Endothelial cell of umbilical vein (primary cell): ENCODE data around the gene OTUD6A. TPM values are rescaled to one million over a fixed set of nuclear protein-coding genes. Genes with fewer than 3 reads are reported as not detected.

ENCODE experiments used
- BruUV-seq: library from RNA; stranded (reverse); fragments of 400-500 nt; replicated peaks from 2 replicates; lab custom pipeline; 2021; lab: Mats Ljungman, UMichigan
- CTCF ChIA-PET: fragments of 300-600, 350-600 bp; sonication (Branson Sonifier 250); formaldehyde crosslinking; loops from one replicate; lab custom pipeline; 2021; ENCODE audit warnings: antibody characterized with exemption, inconsistent platforms; lab: Charles Lee
- POLR2A ChIA-PET: fragments of 300-600, 350-600 bp; sonication (Branson Sonifier 250); formaldehyde crosslinking; loops from one replicate; lab custom pipeline; 2021; ENCODE audit warnings: antibody characterized with exemption, inconsistent platforms; lab: Charles Lee
- DNase-seq: peaks from one replicate; pipeline ENCODE4 v3.0.0-alpha.2; 2011; ENCODE audit warnings: low read depth, low spot score
- FAIRE-seq: peaks from 2 replicates; lab custom pipeline; 2011; peaks lifted over from hg19 to GRCh38; lab: Jason Lieb, UNC
- H2AFZ ChIP-seq: 2 replicates; pipeline ENCODE4 v1.6.0; 2012; ENCODE audit warnings: low read depth, low read length, control low read depth, inconsistent platforms
- H3K27ac ChIP-seq: 2 replicates; pipeline ENCODE4 v1.5.1; 2011; ENCODE audit warnings: low read depth, mild to moderate bottlenecking, control low read depth, low read length, moderate library complexity; ENCODE audit not compliant: insufficient read depth
- H3K27me3 ChIP-seq, 2 experiments: 2 replicates each; pipeline versions ENCODE4 v1.6.0 to v1.6.1; 2011; ENCODE audit warnings: low read length in 2 of 2, mixed read lengths in 1 of 2; ENCODE audit not compliant: control insufficient read depth in 2 of 2, insufficient read depth in 2 of 2
- H3K36me3 ChIP-seq, 2 experiments: 2 replicates in 1 of 2; 3 replicates in 1 of 2; pipeline ENCODE4 v1.5.1; 2011; ENCODE audit warnings: low read length in 2 of 2, mild to moderate bottlenecking in 1 of 2, moderate library complexity in 1 of 2; ENCODE audit not compliant: control insufficient read depth in 2 of 2, insufficient read depth in 2 of 2; ENCODE audit errors: extremely low read depth in 1 of 2
- H3K4me1 ChIP-seq: 3 replicates; pipeline ENCODE4 v1.5.1; 2011; ENCODE audit warnings: mild to moderate bottlenecking, low read length; ENCODE audit not compliant: control insufficient read depth, insufficient read depth; ENCODE audit errors: extremely low read depth
- H3K4me2 ChIP-seq: 2 replicates; pipeline ENCODE4 v1.6.1; 2011; ENCODE audit warnings: low read length, control low read depth, mixed read lengths; ENCODE audit not compliant: insufficient read depth
- H3K4me3 ChIP-seq, 3 experiments: fragments of 200-600 bp in 1 of 3; sonication (generic), shearing (Covaris generic) in 1 of 3; replicated peaks in 1 of 3; 2 replicates each; pipeline ENCODE4 v1.5.1; 2011 to 2016; ENCODE audit warnings: control low read depth in 3 of 3, low read length in 3 of 3, mild to moderate bottlenecking in 2 of 3, inconsistent platforms in 1 of 3, low read depth in 1 of 3, moderate library complexity in 1 of 3; ENCODE audit not compliant: insufficient read depth in 1 of 3
- H3K79me2 ChIP-seq: 2 replicates; pipeline ENCODE4 v1.6.0; 2012; ENCODE audit warnings: low read length, inconsistent platforms; ENCODE audit not compliant: control insufficient read depth, insufficient read depth
- H3K9ac ChIP-seq: replicated peaks from 2 replicates; pipeline ENCODE3; 2011; ENCODE audit warnings: low read length, control low read depth; ENCODE audit not compliant: insufficient read depth; ENCODE audit errors: extremely low read depth
- H3K9me1 ChIP-seq: replicated peaks from 3 replicates; pipeline ENCODE4 v1.6.0; 2011; ENCODE audit warnings: mild to moderate bottlenecking, low read length; ENCODE audit not compliant: control insufficient read depth, insufficient read depth; ENCODE audit errors: extremely low read depth
- H3K9me3 ChIP-seq: replicated peaks from 2 replicates; pipeline ENCODE4 v1.5.1; 2012; ENCODE audit warnings: low read length, inconsistent platforms; ENCODE audit not compliant: control insufficient read depth, insufficient read depth
- H4K20me1 ChIP-seq: replicated peaks from 2 replicates; pipeline ENCODE3; 2011; ENCODE audit warnings: mild to moderate bottlenecking, low read length; ENCODE audit not compliant: control insufficient read depth, insufficient read depth; ENCODE audit errors: extremely low read depth
- EZH2 ChIP-seq: IDR thresholded peaks from 2 replicates; pipeline ENCODE4 v1.6.1; 2012; ENCODE audit warnings: borderline replicate concordance, low read depth, mild to moderate bottlenecking, moderate library complexity, low read length, inconsistent platforms; ENCODE audit not compliant: severe bottlenecking
- FOS ChIP-seq: IDR thresholded peaks from 2 replicates; pipeline ENCODE4 v1.6.1; 2011; ENCODE audit warnings: mild to moderate bottlenecking, low read length, moderate library complexity, borderline replicate concordance; ENCODE audit not compliant: insufficient read depth
- GATA2 ChIP-seq: IDR thresholded peaks from 2 replicates; pipeline ENCODE4 v1.7.0; 2011; ENCODE audit warnings: low read depth, mild to moderate bottlenecking, moderate library complexity, mixed read lengths, low read length; ENCODE audit not compliant: insufficient read length, insufficient read depth
- MYC ChIP-seq: IDR thresholded peaks from one replicate; pipeline ENCODE4 v1.6.1; 2011; ENCODE audit warnings: mild to moderate bottlenecking, low read depth, low read length
- POLR2AphosphoS5 ChIP-seq: IDR thresholded peaks from 2 replicates; pipeline ENCODE4 v1.6.1; 2012; ENCODE audit warnings: low read depth, mild to moderate bottlenecking, control low read depth, low read length, moderate library complexity; ENCODE audit not compliant: insufficient read depth
- dilution Hi-C: fragments of 300-500 bp; cut with MboI; formaldehyde crosslinking; loops from one replicate; pipeline ENCODE4 v1.15.0; 2019; ENCODE audit warnings: low sequenced_read_pairs; ENCODE audit not compliant: extremely low pct_ligation_motif_present
- intact Hi-C: fragments of 100-400 bp; cut with micrococcal nuclease; formaldehyde crosslinking; loops from one replicate; pipeline ENCODE4 v1.10.0; 2022
- polyA plus RNA-seq, 4 experiments: library from polyadenylated mRNA; depleted of rRNA in 3 of 4; stranded (reverse) in 3 of 4; unstranded in 1 of 4; fragments of >200 nt; gene quantifications; 2 replicates each; pipeline versions ENCODE4 v1.2.1 to v1.2.3, GENCODE V29; 2011 to 2012; ENCODE audit warnings: missing spikeins in 1 of 4
- total RNA-seq: library from RNA; stranded (reverse); gene quantifications from 2 replicates; pipeline ENCODE4 v1.2.3, GENCODE V29; 2021
- TF ChIP-seq, protein P1 (sequence below), 2 donors: IDR thresholded peaks; 1 replicate in 1 of 2; 2 replicates in 1 of 2; pipeline ENCODE4 v1.5.1; 2011; ENCODE audit warnings: low read length in 2 of 2, mild to moderate bottlenecking in 2 of 2, moderate library complexity in 2 of 2, control low read depth in 1 of 2, inconsistent platforms in 1 of 2, low read depth in 1 of 2; ENCODE audit not compliant: insufficient read depth in 1 of 2; ENCODE audit errors: extremely low read depth in 1 of 2
- TF ChIP-seq, protein P2 (sequence below): IDR thresholded peaks from 2 replicates; pipeline ENCODE4 v1.6.1; 2011; ENCODE audit not compliant: insufficient read depth, insufficient read length

Gene OTUD6A
- total and polyA plus RNA-seq, 2 donors (not counting 3 experiments of a cell fraction or from before 2014, with no cell fraction given), result not detected

DNA sequence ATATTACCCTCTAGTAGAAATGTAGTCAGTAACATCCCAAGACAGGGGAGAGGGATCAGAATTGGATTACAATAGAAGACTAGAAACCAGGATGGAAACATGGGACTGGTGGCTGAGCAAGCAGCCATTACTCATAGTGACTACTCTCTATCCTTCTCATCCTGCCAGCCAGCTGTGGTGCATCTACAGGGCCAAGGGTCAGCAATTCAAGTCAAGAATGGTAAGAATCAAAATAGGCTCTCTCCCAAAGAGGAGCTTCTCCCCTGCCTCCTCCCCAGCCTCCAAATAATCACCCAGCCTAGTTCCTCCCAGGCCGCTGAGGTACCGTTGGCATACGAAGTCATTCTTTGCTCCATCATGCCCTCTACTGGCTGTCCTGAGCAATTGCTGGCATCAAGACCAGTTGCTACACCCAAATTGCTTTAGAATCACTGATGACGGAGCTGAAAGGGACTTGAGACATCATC lies 31.9 kb upstream of the OTUD6A start:
- Histone ChIP-seq H3K27me3 (no peaks in the 10 kb centered on the region), H3K27ac (no peak overlapping the region), H3K9me3 (no peaks in the 10 kb centered on the region), H3K4me2 (no peak overlapping the region), H4K20me1 (no peaks in the 10 kb centered on the region), H3K9ac (no peak overlapping the region), H3K4me3 (no peak overlapping the region), H3K9me1 (no peaks in the 10 kb centered on the region), H3K79me2 (no peaks in the 10 kb centered on the region), H2AFZ (peak overlapping the region; percentile 59), H3K4me1 (peaks cover 34% of the 10 kb centered on the region), H3K36me3 (no peaks in the 10 kb centered on the region)
- no peak for TF ChIP-seq FOS
- TF ChIP-seq, protein P1, sequence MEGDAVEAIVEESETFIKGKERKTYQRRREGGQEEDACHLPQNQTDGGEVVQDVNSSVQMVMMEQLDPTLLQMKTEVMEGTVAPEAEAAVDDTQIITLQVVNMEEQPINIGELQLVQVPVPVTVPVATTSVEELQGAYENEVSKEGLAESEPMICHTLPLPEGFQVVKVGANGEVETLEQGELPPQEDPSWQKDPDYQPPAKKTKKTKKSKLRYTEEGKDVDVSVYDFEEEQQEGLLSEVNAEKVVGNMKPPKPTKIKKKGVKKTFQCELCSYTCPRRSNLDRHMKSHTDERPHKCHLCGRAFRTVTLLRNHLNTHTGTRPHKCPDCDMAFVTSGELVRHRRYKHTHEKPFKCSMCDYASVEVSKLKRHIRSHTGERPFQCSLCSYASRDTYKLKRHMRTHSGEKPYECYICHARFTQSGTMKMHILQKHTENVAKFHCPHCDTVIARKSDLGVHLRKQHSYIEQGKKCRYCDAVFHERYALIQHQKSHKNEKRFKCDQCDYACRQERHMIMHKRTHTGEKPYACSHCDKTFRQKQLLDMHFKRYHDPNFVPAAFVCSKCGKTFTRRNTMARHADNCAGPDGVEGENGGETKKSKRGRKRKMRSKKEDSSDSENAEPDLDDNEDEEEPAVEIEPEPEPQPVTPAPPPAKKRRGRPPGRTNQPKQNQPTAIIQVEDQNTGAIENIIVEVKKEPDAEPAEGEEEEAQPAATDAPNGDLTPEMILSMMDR (IDR thresholded peaks at IDR 0.05; ENCODE audit: extremely low read depth in 1 of 2, insufficient read depth in 1 of 2, low read depth in 1 of 2, low read length in 2 of 2), result peak; percentile 71
- no peak for TF ChIP-seq POLR2AphosphoS5
- TF ChIP-seq GATA2, result no peak
- TF ChIP-seq EZH2, result no peak
- TF ChIP-seq, protein P2, sequence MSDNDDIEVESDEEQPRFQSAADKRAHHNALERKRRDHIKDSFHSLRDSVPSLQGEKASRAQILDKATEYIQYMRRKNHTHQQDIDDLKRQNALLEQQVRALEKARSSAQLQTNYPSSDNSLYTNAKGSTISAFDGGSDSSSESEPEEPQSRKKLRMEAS, result no peak
- no peak for TF ChIP-seq MYC
- FAIRE-seq (peak; percentile 98), DNase-seq (peak; percentile 49)
- POLR2A ChIA-PET, result no interaction called here
- dilution Hi-C loops (no loop called here), intact Hi-C loops (loop anchor here (1.0 to 5.0 kb wide), 3 partner anchors 412 to 608 kb away; no protein-coding TSS in a partner anchor)
- CTCF ChIA-PET, result interaction anchor here (0.6 to 3.8 kb wide), 26 partner anchors 9 to 1203 kb away, joined by 3 to 69 read pairs (median 3); partner anchors contain the start of genes EDA, IGBP1 and NALF2
- no TSS peak for BruUV-seq
